Stimulated activated CD4-positive, alpha-beta T cell treated with anti-CD3 and anti-CD28 coated beads, Interleukin-4, amount 100 ng/mL, for 24 hours (primary cell): Measurements from ENCODE around the gene METTL2B.
A peak's percentile ranks its signal among the peaks of the same experiment; 100 is the strongest.
"Not testable (repeated sequence)": the region's sequence is repeated elsewhere in the genome, so short reads cannot be mapped to it uniquely, and the experiment has no call there.

Experiments
- DNase-seq: peaks from one replicate; pipeline ENCODE4 v3.0.0-alpha.2; 2020

METTL2B gene

DNA sequence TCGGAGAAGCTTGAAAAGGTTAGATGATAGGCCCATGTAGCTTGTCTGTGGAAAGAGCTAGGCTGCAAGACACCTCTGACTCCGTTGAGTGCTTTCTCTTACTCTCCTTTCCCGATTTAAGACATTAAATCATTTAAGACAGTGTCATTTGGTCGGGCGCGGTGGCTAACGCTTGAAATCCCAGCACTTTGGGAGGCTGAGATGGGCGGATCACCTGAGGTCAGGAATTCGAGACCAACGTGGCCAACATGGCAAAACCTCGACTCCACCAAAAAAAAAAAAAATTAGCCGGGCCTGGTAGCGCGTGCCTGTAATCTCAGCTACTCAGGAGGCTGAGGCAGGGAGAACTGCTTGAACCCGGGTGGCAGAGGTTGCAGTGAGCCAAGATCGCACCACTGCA is 52.6 kb downstream of the METTL2B start:
- not testable (repeated sequence) for DNase-seq

DNA sequence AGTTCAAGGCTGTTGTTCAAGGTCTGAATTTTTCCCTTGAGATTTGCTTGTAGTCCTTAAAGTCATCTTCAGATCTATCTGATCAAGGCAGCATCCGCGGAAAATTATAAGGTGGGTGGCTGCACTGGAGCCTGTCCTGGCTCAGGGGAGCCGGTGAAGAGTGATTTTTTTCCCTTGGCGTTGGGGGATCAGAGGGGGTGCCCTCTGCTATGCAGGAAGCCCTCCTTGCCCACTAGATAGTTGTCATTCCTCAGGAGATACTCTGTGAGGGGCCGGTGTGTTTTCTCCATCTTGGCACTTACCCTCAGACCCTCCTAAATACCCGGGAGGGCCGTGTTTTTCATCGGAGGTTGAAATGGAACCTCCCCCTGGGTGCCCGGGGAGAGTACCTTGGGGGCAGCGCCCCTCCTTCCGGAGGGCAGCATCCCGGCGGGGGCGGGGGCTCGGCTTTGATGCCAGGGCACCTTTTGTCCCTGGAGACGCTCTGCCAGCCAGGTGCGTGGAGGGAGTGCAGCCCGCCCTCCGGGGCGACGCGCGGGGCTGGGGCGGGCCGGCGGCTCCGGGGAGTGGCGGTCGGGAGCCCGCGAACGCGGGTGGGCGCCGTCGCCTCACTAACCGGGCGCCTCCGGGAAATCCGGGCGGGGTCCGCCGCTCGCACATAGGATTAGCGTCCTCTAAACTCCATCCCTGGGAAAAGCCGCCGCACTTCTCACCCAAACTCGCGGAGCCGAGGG is 53.7 kb downstream of the METTL2B start:
- peak; percentile 33 for DNase-seq

- no peak for DNase-seq
These were observed 54.2 kb downstream of the METTL2B start for GRCh38 chr7:128530855-128531104.

DNA sequence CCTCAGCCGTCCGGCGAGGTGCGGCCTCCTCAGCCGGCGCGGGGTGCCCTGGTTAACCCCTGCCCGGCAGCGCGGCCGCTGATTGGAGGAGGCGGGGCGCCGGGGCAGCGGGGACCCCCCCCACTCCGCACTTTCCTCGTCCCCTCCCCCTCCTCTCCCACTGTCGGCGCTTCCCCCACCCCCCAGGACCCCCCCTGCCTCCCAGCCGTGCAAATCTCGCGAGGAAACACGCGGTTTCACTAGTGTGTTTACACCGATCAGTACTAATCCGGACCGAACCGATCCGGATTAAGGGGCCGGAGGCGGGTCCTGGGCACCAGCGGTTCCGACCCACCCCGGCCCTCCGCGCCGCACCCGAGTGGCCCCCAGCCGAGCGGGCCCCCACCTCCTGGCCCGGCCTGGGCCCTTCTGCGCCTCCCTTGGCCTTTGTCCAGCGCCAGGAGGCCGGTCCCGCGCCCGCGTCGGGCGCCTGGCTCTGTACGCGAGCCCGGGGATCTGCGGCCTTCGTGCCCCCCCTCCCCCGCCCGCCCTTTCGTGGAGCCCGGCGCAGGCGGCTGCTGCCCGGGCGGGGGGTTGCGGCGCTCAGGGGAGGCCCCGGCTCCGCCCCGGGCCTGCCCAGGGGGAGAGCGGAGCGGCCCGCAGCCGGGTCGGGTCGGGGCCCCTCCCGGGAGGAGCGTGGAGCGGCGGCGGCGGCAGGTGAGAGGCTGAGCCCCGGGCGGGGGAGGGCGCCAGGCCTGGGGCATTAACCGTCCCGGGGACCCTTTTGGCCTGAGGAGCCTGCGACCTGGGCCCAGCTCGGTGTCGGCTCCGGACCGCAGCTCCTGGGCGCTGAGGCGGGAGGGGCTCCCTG is 54.8 kb downstream of the METTL2B start:
- DNase-seq: peak; percentile 70

DNA sequence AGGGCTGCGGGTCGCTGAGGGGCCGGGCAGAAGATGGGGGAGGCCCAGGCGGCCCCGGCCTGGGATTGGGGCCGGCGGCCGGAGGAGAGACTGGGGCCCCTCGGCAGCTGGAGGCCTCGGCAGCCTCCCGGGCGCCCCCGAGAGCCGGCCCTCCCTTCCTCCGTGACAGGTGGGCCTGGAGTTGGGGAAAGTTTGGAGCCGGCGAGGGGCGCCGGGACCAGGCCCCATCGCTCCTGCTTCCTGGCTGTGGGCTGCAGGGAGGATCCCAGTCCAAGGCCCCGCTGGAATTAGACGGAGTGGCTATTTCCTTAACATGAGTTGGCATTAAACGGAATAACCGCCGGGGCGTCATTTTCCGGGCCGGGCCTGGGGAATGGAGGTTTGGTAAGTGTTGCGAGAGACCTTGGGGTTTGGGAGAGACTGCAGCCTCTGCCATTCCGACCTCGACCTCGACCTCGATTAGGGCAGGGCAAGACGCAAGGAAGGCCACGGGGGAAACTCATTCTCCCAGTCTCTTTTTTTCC is 55.5 kb downstream of the METTL2B start:
- DNase-seq: peak; percentile 49

DNA sequence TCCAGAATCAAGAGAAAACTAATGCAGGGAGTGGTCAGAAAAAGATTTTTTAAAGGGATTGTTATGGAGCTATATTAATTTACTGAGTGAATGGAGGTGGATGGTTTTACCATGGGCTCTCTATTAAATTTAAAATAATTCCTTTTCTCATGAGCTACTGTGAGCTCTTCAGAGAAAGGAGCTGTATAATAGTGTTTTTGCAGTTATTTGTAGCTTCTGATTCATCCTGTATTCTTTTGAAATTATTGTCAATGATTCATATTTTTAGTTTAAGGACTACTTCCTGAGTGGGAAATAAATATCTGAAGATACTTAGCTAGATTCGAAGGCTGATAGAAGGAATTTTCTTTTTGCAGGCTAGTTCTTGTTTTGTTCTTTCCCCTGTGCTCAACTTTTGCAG is 56.4 kb downstream of the METTL2B start:
- not testable (repeated sequence) for DNase-seq

GRCh38 chr7:128537410-128537809 is 60.9 kb downstream of the METTL2B start:
- DNase-seq: not testable (repeated sequence)

- not testable (repeated sequence) for DNase-seq
These were observed 66.0 kb downstream of the METTL2B start for GRCh38 chr7:128542530-128542929.

- not testable (repeated sequence) for DNase-seq
These were observed 66.8 kb downstream of the METTL2B start for GRCh38 chr7:128543300-128543699.

DNA sequence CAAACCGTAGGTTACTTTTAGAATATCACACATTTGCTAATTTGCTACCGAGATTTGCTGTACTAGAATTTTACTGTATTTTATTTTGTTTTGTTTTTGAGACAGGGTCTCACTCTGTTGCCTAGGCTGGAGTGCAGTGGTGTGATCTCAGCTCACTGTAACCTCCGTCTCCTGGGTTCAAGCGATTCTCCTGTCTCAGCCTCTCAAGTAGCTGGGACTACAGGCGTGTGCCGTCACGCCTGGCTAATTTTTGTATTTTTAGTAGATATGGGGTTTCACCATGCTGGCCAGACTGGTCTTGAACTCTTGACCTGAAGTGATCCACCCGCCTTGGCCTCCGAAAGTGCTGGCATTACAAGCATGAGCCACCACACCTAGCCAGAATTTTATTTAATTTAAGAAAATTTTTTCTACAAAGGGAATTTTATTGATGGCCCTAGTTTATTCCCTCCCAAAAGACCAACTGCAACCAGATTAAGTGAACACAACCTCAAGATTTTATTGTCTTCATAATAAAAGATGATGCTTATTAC is 69.8 kb downstream of the METTL2B start:
- not testable (repeated sequence) for DNase-seq

GRCh38 chr7:128550920-128551319 is 74.4 kb downstream of the METTL2B start:
- no peak for DNase-seq

GRCh38 chr7:128554394-128554793 is 77.8 kb downstream of the METTL2B start:
- not testable (repeated sequence) for DNase-seq
